Naive B cell (primary cell): ENCODE results near the gene XAB2. TPM values are rescaled to one million over a fixed set of nuclear protein-coding genes. Genes with fewer than 3 reads are reported as not detected.

ENCODE experiments used
- ATAC-seq, 2 donors: fragments of 150-1000 bp; cut with Tn5 transposase; 2 replicates each; pipeline ENCODE4 v1.10.0; 2021; ENCODE audit warnings: low read depth in 2 of 2, mild to moderate bottlenecking in 2 of 2, moderate library complexity in 2 of 2
- DNase-seq: peaks from one replicate; pipeline ENCODE4 v3.0.0; 2022
- H3K27ac Mint-ChIP-seq, 6 donors: one replicate each; pipeline ENCODE4 v1.8.0; 2020 to 2022; ENCODE audit warnings: mild to moderate bottlenecking in 6 of 6, mixed read lengths in 6 of 6, moderate library complexity in 5 of 6, inconsistent platforms in 2 of 6
- H3K27me3 Mint-ChIP-seq, 3 donors: one replicate each; pipeline ENCODE4 v1.8.0; 2021 to 2022; ENCODE audit warnings: mixed read lengths in 3 of 3, mild to moderate bottlenecking in 1 of 3
- H3K36me3 Mint-ChIP-seq, 2 donors: one replicate each; pipeline ENCODE4 v1.8.0; 2020 to 2022; ENCODE audit warnings: mixed read lengths in 2 of 2, inconsistent platforms in 1 of 2, mild to moderate bottlenecking in 1 of 2
- H3K4me1 Mint-ChIP-seq, 3 donors: one replicate each; pipeline ENCODE4 v1.8.0; 2020 to 2022; ENCODE audit warnings: mixed read lengths in 3 of 3, inconsistent platforms in 1 of 3, mild to moderate bottlenecking in 1 of 3, moderate library complexity in 1 of 3
- H3K4me3 Mint-ChIP-seq, 8 donors: one replicate each; pipeline ENCODE4 v1.8.0; 2020 to 2022; ENCODE audit warnings: mild to moderate bottlenecking in 8 of 8, mixed read lengths in 8 of 8, moderate library complexity in 8 of 8, inconsistent platforms in 2 of 8
- H3K9me3 Mint-ChIP-seq, 7 donors: one replicate each; pipeline ENCODE4 v1.8.0; 2020 to 2022; ENCODE audit warnings: mixed read lengths in 7 of 7, mild to moderate bottlenecking in 5 of 7, inconsistent platforms in 2 of 7, moderate library complexity in 1 of 7
- polyA plus RNA-seq, 6 donors: library from polyadenylated mRNA; unstranded; fragments of 300-500 nt; fragmentation: Illumina TruSeq; gene quantifications; one replicate each; pipeline ENCODE4 v1.2.3, GENCODE V29; 2021; ENCODE audit warnings: low read depth in 6 of 6

XAB2 gene
- polyA plus RNA-seq, 6 donors from 2014 or later, result 3.2 to 21.7 (median 8.9) TPM

DNA sequence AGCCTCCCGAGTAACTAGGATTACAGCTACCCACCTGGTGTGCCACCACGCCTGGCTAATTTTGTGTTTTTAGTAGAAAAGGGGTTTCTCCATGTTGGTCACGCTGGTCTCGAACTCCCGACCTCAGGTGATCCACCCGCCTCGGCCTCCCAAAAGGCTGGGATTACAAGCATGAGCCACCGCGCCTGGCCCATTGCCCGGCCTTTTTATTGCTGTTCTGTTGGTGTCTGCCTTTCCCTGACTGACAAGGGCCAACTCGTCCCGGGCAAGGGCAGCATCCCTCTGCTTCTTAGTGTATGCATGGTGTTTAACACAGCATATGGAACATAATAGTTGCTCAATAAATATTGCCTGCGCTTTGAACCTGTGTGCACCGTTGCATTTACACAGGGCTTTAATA lies 33.3 kb upstream of the XAB2 start:
- no peak for ATAC-seq
- Mint-ChIP-seq H3K9me3 (no peaks in the 10 kb centered on the region), H3K27me3 (peaks cover 10 to 14% (median 12%) of the 10 kb centered on the region in 3 donors), H3K36me3 (no peaks in the 10 kb centered on the region), H3K4me3 (peak overlapping the region in 1 of 8 donors; percentile 22), H3K27ac (no peak overlapping the region), H3K4me1 (peaks cover 4 to 9% (median 6%) of the 10 kb centered on the region in 3 donors)
- no peak for DNase-seq

DNA sequence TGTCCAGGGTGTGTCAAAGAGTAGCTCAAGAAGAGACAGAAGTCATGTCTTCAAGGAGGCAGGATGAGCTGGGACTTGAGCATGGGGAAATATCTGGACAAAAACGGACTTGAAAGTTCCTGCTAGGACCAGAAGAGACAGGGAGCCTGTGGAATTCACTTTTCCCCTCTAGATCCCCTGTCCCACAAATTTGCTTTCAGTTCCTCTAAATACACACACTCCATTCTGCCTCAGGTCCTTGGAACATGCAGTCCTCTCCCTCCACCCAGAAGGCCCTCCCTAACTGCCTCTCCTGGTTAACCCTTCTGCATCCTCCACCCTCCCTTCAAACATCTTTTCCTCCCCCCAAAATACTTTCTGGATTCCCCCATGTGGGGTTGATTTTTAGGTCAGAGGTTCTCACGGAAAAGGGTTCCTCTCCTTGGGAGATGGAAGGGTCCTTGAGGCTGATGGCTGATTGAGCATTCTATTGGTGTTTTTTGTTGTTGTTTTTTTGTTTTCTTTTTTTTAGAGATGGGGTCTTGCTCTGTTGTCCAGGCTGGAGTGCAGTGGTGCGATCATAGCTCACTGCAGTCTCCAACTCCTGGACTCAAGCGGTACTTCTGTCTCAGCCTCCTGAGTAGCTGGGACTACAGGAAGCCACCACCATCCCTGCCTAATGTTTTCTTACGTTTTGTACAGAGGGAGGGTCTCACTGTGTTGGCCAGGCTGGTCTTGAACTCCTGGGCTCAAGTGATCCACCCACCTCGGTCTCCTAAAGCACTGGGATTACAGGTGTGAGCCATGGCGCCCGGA lies 32.6 kb upstream of the XAB2 start:
- H3K36me3 Mint-ChIP-seq, result no peaks in the 10 kb centered on the region
- ATAC-seq (no peak), DNase-seq (no peak)
- H3K27ac Mint-ChIP-seq, result no peak overlapping the region
- peaks cover 4 to 13% (median 12%) of the 10 kb centered on the region in 3 donors for H3K4me1 Mint-ChIP-seq
- H3K27me3 Mint-ChIP-seq, result peaks cover 7 to 12% (median 8%) of the 10 kb centered on the region in 3 donors
- no peaks in the 10 kb centered on the region for H3K9me3 Mint-ChIP-seq
- no peak overlapping the region for H3K4me3 Mint-ChIP-seq

DNA sequence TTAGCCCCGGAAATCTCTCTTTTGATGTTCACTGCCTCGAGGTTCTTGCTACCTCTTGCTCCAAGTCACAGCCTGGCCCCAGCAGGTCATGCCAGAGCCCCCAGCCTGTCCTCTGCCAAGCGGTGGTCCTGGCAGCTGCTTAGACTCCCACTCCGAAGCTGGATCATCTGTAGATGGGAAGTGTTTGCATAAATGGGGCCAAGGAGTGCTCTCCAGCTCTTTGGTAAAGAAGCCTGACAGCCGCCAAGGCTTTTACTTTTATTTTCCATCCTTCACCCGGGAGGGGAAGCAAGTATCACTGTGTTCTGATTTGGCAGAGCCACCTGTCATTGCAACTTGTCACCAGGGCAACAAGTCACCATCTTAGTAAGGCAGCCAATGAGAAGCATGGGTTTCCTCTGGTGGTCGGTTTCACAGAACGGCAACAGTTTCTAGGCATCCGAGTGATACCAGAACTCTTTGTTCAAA lies 28.9 kb upstream of the XAB2 start:
- H3K36me3 Mint-ChIP-seq, result no peaks in the 10 kb centered on the region
- peak overlapping the region; percentile 60 to 87 (median 78) for H3K4me3 Mint-ChIP-seq
- peaks cover 0 to 5% (median 0%) of the 10 kb centered on the region in 3 donors for H3K27me3 Mint-ChIP-seq
- H3K27ac Mint-ChIP-seq, result peak overlapping the region; percentile 51 to 97 (median 85)
- DNase-seq (peak; percentile 81), ATAC-seq (peak; percentile 100)
- peaks cover 4 to 15% (median 12%) of the 10 kb centered on the region in 3 donors for H3K4me1 Mint-ChIP-seq
- no peaks in the 10 kb centered on the region for H3K9me3 Mint-ChIP-seq

DNA sequence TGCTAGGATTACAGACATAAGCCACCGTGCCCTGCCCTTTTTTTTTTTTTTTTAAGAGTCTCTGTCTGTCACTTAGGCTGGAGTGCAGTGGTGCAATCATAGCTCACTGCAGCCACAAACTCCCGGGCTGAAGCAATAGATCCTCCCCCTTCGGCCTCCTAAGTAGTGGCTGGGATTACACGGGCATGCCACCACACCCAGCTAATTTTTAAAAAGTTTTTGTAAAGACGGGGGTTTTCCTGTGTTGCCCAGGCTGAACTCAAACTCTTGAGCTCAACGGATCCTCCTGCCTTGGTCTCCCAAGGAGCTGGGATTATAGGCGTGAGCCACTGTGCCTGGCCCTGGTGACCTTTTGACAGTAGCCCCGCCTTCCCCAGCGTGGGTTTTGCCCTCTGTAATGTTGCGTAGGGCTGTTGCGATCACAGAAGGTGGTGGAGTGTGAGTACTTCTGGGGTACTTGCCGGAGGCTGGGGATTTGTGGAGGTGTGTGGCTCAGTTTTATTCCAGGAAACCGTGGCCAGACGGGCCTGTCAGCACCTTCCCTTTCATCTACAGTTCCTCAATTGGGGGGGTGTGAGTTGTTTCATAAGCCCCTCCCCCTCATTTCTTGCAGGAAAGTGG lies 27.9 kb upstream of the XAB2 start:
- peaks cover 0 to 8% (median 5%) of the 10 kb centered on the region in 3 donors for H3K27me3 Mint-ChIP-seq
- ATAC-seq (no peak), DNase-seq (no peak)
- no peaks in the 10 kb centered on the region for H3K9me3 Mint-ChIP-seq
- peak overlapping the region in 2 of 6 donors; percentile 86 to 87 for H3K27ac Mint-ChIP-seq
- peaks cover 12 to 22% (median 21%) of the 10 kb centered on the region in 3 donors for H3K4me1 Mint-ChIP-seq
- no peaks in the 10 kb centered on the region for H3K36me3 Mint-ChIP-seq
- peak overlapping the region in 1 of 8 donors; percentile 41 for H3K4me3 Mint-ChIP-seq

DNA sequence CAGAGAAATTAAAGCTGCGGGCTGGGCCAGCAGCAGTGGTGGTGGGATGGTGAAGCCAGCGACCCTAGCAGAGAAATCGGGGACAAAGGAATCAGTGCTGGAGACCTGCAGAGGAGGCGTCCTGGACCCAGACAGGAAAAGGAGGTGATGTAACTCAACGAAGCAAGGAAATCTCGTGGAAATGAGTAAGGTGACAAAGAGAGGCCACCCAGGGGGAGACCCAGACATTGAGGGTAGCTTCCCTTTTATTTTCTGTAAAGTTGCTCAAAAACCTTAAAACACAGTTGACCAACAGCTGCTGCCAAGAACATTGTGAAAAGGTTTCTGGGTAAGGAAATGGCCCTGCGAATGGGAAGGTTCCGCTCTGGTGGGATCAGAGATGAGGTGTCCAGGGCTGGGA lies 26.2 kb upstream of the XAB2 start:
- Mint-ChIP-seq H3K27me3 (peaks cover 0 to 10% (median 5%) of the 10 kb centered on the region in 3 donors), H3K4me1 (peaks cover 14 to 27% (median 25%) of the 10 kb centered on the region in 3 donors), H3K4me3 (peak overlapping the region in 2 of 8 donors; percentile 12 to 37), H3K36me3 (no peaks in the 10 kb centered on the region), H3K9me3 (no peaks in the 10 kb centered on the region), H3K27ac (peak overlapping the region in 2 of 6 donors; percentile 53 to 79)
- DNase-seq (no peak), ATAC-seq (no peak)

DNA sequence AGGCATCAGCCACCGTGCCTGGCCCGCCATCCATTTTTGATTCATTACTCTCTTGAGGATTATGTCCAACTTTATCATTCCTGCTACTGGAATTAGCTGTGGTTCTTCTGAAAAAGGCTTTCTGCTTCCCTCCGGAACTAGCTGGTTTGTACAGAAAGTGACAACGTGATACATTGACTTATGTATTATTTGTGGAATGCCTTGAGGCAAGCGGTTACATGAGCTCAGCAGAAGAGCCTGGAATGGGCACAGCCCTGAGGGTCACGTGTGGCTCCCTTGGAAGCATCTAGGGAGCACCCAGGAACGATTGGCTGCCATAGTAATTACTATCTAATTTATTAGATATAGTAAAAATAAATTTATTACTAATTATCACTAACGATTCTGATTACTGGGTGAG lies 25.1 kb upstream of the XAB2 start:
- Mint-ChIP-seq H3K4me3 (no peak overlapping the region), H3K4me1 (peaks cover 14 to 27% (median 25%) of the 10 kb centered on the region in 3 donors), H3K9me3 (no peaks in the 10 kb centered on the region), H3K27ac (no peak overlapping the region), H3K27me3 (peaks cover 0 to 10% (median 5%) of the 10 kb centered on the region in 3 donors), H3K36me3 (no peaks in the 10 kb centered on the region)
- ATAC-seq, result no peak
- DNase-seq, result no peak

DNA sequence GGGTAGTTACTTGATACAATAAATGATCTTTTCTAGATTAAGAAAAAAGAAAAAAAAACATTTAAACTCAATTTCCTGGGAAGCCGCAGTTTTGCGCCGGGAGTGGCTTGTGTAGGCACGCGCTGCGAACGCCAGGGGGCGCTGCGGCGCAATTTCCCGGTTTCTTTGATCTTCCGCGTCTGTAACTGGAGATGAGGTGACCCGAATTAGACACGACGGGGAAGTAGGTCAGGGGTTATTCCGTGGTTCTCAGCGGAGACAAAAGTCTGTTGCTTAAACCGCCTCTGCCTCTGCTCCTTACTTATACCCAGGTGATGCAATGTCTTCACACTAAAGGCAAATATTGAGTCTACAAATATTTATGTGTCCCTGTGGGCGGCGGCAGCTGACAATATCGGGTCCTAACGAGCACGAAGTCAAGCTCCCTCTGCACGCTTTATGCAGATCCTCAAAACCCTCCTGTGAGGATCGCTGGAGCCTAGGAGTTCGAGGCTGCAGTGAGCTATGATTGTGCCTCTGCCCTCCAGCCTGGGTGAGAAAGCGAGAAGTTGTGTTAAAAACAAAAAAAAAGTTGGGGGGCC lies 22.8 kb upstream of the XAB2 start:
- Mint-ChIP-seq H3K36me3 (no peaks in the 10 kb centered on the region), H3K27me3 (peaks cover 0 to 10% (median 0%) of the 10 kb centered on the region in 3 donors), H3K4me3 (peak overlapping the region; percentile 59 to 92 (median 85)), H3K4me1 (peaks cover 10 to 15% (median 14%) of the 10 kb centered on the region in 3 donors), H3K9me3 (no peaks in the 10 kb centered on the region), H3K27ac (peak overlapping the region in 3 of 6 donors; percentile 44 to 94 (median 90))
- DNase-seq (peak; percentile 74), ATAC-seq (peak; percentile 90 to 93)

DNA sequence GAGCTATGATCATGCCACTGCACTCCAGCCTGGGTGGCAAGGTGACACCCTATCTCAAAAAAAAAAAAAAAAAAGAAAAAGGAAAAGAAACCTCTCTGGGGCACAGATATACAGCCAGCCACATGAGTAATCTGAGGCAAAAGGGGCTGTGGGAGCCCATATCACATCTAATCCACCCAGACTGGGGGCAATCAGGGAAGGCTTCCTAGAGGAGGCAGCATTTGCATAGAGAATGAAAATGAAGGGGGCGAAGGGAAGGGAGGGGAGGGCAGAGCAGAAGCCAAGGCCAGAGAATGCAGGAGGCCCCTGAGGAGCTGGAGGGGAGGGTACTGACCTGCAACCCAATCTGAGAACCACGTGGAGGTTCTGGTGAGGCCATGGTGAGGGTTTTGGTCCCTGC lies 20.8 kb upstream of the XAB2 start:
- Mint-ChIP-seq H3K36me3 (peaks cover 0 to 10% of the 10 kb centered on the region in 2 donors), H3K9me3 (no peaks in the 10 kb centered on the region), H3K27ac (peak overlapping the region in 1 of 6 donors; percentile 71), H3K4me3 (peak overlapping the region in 1 of 8 donors; percentile 70), H3K27me3 (peaks cover 0 to 10% (median 0%) of the 10 kb centered on the region in 3 donors), H3K4me1 (peaks cover 13 to 16% (median 14%) of the 10 kb centered on the region in 3 donors)
- DNase-seq, result no peak
- no peak for ATAC-seq

DNA sequence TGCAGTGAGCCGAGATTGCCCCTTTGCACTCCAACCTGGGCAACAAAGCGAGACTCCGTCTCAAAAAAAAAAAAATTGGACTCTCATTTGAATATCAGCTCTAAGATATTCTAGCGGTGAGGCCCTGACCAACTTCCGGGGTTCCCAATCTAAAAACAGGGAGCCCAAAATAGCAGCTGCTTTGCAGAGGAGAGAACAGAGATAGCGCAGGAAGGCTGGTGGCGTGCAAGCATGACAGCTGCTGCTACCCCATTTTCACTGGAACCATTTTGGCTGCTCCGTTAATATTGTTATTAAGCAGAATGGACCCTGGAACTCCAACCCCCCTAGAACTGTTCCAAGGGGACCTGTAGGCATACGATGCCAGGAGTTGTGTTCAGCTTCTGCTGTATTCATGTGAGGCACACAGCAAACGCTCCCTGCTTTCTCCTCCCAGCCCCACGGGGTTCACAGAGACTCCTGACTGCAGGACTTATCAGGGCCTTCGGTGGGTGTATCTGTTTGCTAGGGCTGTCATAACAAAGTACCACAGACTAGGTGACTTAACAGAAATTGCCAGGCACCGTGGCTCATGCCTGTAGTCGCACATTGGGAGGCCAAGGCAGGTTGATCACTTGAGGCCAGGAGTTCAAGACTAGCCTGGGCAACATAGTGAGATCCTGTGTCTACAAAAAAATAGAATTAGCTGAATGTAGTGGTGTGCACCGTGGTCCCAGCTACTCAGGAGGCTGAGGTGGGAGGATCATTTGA lies 19.1 kb upstream of the XAB2 start:
- DNase-seq (no peak), ATAC-seq (no peak)
- no peak overlapping the region for H3K4me3 Mint-ChIP-seq
- H3K27ac Mint-ChIP-seq, result no peak overlapping the region
- peaks cover 14 to 20% (median 19%) of the 10 kb centered on the region in 3 donors for H3K4me1 Mint-ChIP-seq
- H3K27me3 Mint-ChIP-seq, result peaks cover 0 to 10% (median 0%) of the 10 kb centered on the region in 3 donors
- no peaks in the 10 kb centered on the region for H3K9me3 Mint-ChIP-seq
- peaks cover 0 to 10% of the 10 kb centered on the region in 2 donors for H3K36me3 Mint-ChIP-seq

DNA sequence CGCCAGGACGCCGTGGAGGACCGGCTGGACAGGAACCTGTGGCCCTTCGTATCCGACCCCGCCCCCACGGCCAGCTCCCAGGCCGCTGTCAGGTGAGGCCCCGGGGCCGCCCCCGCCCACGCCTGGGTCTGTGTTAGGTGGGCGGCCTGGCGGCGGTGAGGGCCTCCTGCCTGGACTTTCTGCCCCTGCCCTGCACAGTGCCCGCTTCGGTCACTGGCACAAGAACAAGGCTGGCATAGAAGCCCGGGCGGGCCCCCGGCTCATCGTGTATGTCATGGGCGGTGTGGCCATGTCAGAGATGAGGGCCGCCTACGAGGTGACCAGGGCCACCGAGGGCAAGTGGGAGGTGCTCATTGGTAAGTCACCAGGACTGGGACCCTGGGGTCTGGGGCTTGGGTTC lies 17.8 kb upstream of the XAB2 start:
- ATAC-seq (no peak), DNase-seq (no peak)
- H3K4me3 Mint-ChIP-seq, result no peak overlapping the region
- peaks cover 0 to 10% of the 10 kb centered on the region in 2 donors for H3K36me3 Mint-ChIP-seq
- no peak overlapping the region for H3K27ac Mint-ChIP-seq
- peaks cover 0 to 1% (median 0%) of the 10 kb centered on the region in 3 donors for H3K27me3 Mint-ChIP-seq
- H3K4me1 Mint-ChIP-seq, result peaks cover 8 to 11% (median 9%) of the 10 kb centered on the region in 3 donors
- H3K9me3 Mint-ChIP-seq, result no peaks in the 10 kb centered on the region

DNA sequence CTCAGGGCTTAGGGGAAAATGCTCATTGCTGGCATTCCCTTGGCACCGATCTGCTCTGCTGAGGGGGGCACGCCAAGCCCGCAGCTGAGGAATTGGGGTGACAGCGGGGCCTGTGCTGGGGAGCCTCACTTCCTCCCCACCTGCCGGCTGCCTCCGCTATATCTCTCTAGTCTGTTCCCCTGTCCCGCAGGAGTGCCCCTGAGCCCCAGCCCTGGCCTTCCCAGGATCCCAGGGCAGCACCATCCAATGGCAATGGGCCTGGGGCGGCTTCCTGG lies 17.0 kb upstream of the XAB2 start:
- peak overlapping the region in 1 of 6 donors; percentile 79 for H3K27ac Mint-ChIP-seq
- ATAC-seq (no peak), DNase-seq (no peak)
- H3K36me3 Mint-ChIP-seq, result peaks cover 0 to 10% of the 10 kb centered on the region in 2 donors
- no peaks in the 10 kb centered on the region for H3K27me3 Mint-ChIP-seq
- no peaks in the 10 kb centered on the region for H3K9me3 Mint-ChIP-seq
- H3K4me1 Mint-ChIP-seq, result peaks cover 2 to 9% (median 7%) of the 10 kb centered on the region in 3 donors
- H3K4me3 Mint-ChIP-seq, result no peak overlapping the region

DNA sequence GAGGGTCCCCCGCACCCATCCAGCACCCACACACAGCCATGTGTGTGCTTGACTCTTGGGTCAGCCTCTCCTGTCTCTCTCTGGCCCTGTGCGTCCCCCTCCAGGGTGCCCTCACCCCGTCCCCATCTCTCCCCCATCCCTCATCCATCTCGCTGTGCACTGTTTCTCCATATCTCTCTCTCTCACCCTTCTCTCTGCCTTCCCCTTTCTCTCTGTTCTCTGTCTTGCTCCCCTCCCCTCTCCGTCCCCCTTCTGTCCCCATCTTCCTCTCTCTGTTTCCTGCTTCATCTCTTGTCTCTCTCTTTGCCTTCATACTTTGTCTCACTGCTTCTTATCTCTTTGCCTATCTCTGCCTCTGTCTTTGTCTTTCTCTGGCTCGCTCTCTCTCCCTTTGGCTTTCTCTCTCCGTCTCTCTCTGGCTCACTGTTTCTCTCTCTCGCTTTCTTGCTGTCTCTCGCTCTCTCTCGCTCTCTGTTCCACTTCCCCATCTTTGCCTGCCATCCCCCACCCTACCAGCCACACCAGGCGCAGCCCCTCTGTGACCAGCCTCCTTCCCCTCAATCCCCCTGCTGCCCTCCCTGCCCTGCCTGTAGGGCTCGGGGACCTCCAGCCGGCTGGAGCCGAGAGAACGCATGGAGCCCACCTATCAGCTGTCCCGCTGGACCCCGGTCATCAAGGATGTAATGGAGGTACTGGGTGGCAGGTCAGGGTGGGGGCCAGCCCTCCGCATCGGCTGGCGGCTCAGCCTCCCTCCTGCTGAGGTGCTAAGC lies 16.5 kb upstream of the XAB2 start:
- peaks cover 0 to 10% of the 10 kb centered on the region in 2 donors for H3K36me3 Mint-ChIP-seq
- ATAC-seq (no peak), DNase-seq (no peak)
- H3K4me3 Mint-ChIP-seq, result peak overlapping the region in 1 of 8 donors; percentile 44
- H3K27ac Mint-ChIP-seq, result peak overlapping the region in 1 of 6 donors; percentile 30
- H3K9me3 Mint-ChIP-seq, result no peaks in the 10 kb centered on the region
- no peaks in the 10 kb centered on the region for H3K27me3 Mint-ChIP-seq
- H3K4me1 Mint-ChIP-seq, result peaks cover 2 to 9% (median 7%) of the 10 kb centered on the region in 3 donors
